ENCODE measurements around the gene RPUSD1. TPM values are rescaled to one million over a fixed set of nuclear protein-coding genes. Genes with fewer than 3 reads are reported as not detected.

The RPUSD1 gene
- total and polyA plus RNA-seq, 9 donors = 11.1 to 18.6 (median 15.4) TPM; not detected in 1

GRCh38 chr16:800834-801511 lies 12.8 kb upstream of the RPUSD1 start:
- no peaks in the 10 kb centered on the region for H3K36me3 ChIP-seq
- H3K4me1 ChIP-seq (ENCODE audit: insufficient read depth) = no peaks in the 10 kb centered on the region
- no peak overlapping the region for H3K4me3 ChIP-seq
- intact Hi-C loops (cut with DNase I) = no loop called here
- 8 to 9% (median 8%) methylated on average over 17 of the region's 17 CpGs for WGBS, 3 donors
- TF ChIP-seq CTCF (IDR thresholded peaks at IDR 0.05) (no peak), POLR2A (IDR thresholded peaks at IDR 0.05) (no peak), EP300 (IDR thresholded peaks at IDR 0.05) (no peak)
- H3K27me3 ChIP-seq = peaks cover 9% of the 10 kb centered on the region
- no peak for DNase-seq
- H3K27ac ChIP-seq = no peak overlapping the region
- peaks cover 0 to 10% of the 10 kb centered on the region in 2 donors for H3K9me3 ChIP-seq

- DNase-seq = no peak
- H3K4me1 ChIP-seq (ENCODE audit: insufficient read depth) = no peaks in the 10 kb centered on the region
- intact Hi-C loops (cut with DNase I) = no loop called here
- no peak within 1 kb of the TSS for H3K4me3 ChIP-seq
- no peaks in the 10 kb centered on the region for H3K36me3 ChIP-seq
- peaks cover 9% of the 10 kb centered on the region for H3K27me3 ChIP-seq
- H3K9me3 ChIP-seq = peaks cover 0 to 10% of the 10 kb centered on the region in 2 donors
- WGBS, 3 donors = 1 to 2% (median 2%) methylated on average over 37 to 57 of the region's 57 CpGs
- H3K27ac ChIP-seq = no peak within 1 kb of the TSS
- no peak for TF ChIP-seq POLR2A (IDR thresholded peaks at IDR 0.05)
- no peak for TF ChIP-seq EP300 (IDR thresholded peaks at IDR 0.05)
- no peak for TF ChIP-seq CTCF (IDR thresholded peaks at IDR 0.05)
Observed at GRCh38 chr16:799948-800833, 12.0 kb upstream of the RPUSD1 start, which contains the start of gene GNG13. TSS of gene GNG13 (minus strand) at chr16:800734. CDS start at chr16:799077, 1,657 bp downstream.

DNA sequence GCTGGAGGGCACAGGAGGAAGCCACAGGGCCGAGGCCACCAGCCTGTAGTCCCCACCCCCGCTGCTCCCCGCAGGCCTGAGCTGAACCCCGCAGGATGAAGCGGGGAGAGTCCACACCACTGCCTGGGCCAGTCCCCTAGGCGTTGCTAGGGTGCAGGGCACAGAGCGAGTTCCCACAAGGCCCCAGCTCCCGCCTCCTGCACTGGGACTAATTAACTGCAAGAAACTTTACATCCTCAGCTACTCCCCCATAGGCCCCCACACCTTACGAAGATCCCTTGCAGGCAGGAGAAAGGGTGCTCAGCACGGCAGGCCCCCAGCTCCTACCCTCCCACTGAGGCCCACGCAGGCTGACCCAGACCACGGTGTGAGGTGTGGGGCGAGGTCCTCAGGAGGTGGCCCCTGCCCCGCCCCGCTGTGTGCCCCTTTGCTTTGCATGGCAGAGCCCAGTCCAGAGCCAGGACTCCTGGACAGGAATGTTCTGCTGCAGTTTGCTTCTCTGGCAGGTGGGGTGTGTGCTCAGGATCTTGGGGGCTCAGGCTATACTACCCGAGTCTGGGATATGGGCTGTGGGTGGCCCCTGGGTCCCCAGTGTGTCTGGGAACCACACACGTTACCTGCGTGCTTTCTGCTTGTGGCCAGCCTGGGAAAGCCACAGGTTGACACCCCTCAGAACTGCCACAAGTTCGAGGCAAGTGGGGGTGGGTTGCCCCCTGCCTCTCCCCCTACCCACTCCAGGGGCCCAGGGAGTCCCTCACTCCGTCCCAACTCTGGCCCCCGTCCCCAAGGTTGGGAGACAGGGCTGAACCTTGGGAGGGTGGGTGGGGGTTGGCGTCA lies 11.1 kb upstream of the RPUSD1 start:
- intact Hi-C loops (cut with DNase I) = no loop called here
- peaks cover 0 to 10% of the 10 kb centered on the region in 2 donors for H3K9me3 ChIP-seq
- peaks cover 9% of the 10 kb centered on the region for H3K27me3 ChIP-seq
- no peak overlapping the region for H3K4me3 ChIP-seq
- 33 to 36% (median 35%) methylated on average over 14 to 22 of the region's 22 CpGs for WGBS, 3 donors
- no peaks in the 10 kb centered on the region for H3K36me3 ChIP-seq
- no peak for DNase-seq
- no peak for TF ChIP-seq EP300 (IDR thresholded peaks at IDR 0.05)
- no peak for TF ChIP-seq CTCF (IDR thresholded peaks at IDR 0.05)
- TF ChIP-seq POLR2A (IDR thresholded peaks at IDR 0.05) = no peak
- no peak overlapping the region for H3K27ac ChIP-seq
- H3K4me1 ChIP-seq (ENCODE audit: insufficient read depth) = no peaks in the 10 kb centered on the region

DNA sequence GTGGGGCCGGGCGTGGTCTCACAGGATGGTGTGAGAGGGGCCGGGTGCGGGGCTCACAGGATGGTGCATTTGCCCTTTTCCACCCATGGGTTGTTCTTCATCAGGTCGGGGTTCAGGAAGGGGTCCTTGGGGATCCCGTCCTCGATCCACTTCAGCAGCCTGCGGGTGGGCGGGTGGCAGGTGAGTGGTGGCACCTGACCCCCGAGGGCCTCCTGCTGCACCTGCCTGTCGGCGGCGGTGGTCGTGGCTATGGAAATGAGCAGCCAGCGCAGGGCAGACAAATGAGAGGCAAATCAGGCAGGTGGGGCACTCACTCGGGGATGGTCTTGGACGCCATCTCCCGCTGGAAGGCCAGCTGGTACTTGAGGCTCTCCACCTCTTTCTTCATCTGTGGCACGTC lies 10.5 kb upstream of the RPUSD1 start:
- Histone ChIP-seq H3K4me1 (ENCODE audit: insufficient read depth) (no peaks in the 10 kb centered on the region), H3K4me3 (no peak overlapping the region), H3K27me3 (peaks cover 9% of the 10 kb centered on the region), H3K27ac (no peak overlapping the region), H3K36me3 (no peaks in the 10 kb centered on the region), H3K9me3 (peaks cover 0 to 10% of the 10 kb centered on the region in 2 donors)
- intact Hi-C loops (cut with DNase I) = no loop called here
- TF ChIP-seq CTCF (IDR thresholded peaks at IDR 0.05) (no peak), EP300 (IDR thresholded peaks at IDR 0.05) (no peak), POLR2A (IDR thresholded peaks at IDR 0.05) (no peak)
- DNase-seq = no peak
- 71 to 83% (median 77%) methylated on average over 16 to 19 of the region's 19 CpGs for WGBS, 3 donors
